Osteocyte (in vitro differentiated cells): ENCODE results near the gene INPP4B. TPM values are rescaled to one million over a fixed set of nuclear protein-coding genes. Genes with fewer than 3 reads are reported as not detected.
"Not testable (repeated sequence)": the region's sequence is repeated elsewhere in the genome, so short reads cannot be mapped to it uniquely, and the experiment has no call there.

ENCODE experiments used
- DNase-seq: peaks from one replicate; pipeline ENCODE4 v3.0.0; 2021; ENCODE audit warnings: mixed read lengths; ENCODE audit not compliant: unreplicated experiment; ENCODE audit errors: extremely low spot score
- H3K27ac Mint-ChIP-seq: one replicate; pipeline ENCODE4 v1.8.0; 2021; ENCODE audit warnings: mild to moderate bottlenecking, mixed read lengths; ENCODE audit not compliant: unreplicated experiment
- H3K27me3 Mint-ChIP-seq: one replicate; pipeline ENCODE4 v1.8.0; 2021; ENCODE audit warnings: mixed read lengths; ENCODE audit not compliant: unreplicated experiment
- H3K36me3 Mint-ChIP-seq: one replicate; pipeline ENCODE4 v1.8.0; 2021; ENCODE audit warnings: mixed read lengths; ENCODE audit not compliant: unreplicated experiment
- H3K4me1 Mint-ChIP-seq: one replicate; pipeline ENCODE4 v1.8.0; 2021; ENCODE audit warnings: mixed read lengths; ENCODE audit not compliant: unreplicated experiment
- H3K4me3 Mint-ChIP-seq: one replicate; pipeline ENCODE4 v1.8.0; 2021; ENCODE audit warnings: mild to moderate bottlenecking, moderate library complexity, mixed read lengths; ENCODE audit not compliant: unreplicated experiment
- H3K9me3 Mint-ChIP-seq: one replicate; pipeline ENCODE4 v1.8.0; 2021; ENCODE audit warnings: mixed read lengths; ENCODE audit not compliant: unreplicated experiment
- CTCF ChIP-seq: fragments of 200-600 bp; sonication (generic); IDR thresholded peaks from 2 replicates; pipeline ENCODE4 v1.5.0; 2021; ENCODE audit warnings: antibody characterized with exemption, mild to moderate bottlenecking, moderate library complexity
- total RNA-seq: library from RNA; stranded (reverse); gene quantifications from 2 replicates; pipeline ENCODE4 v1.2.1, GENCODE V29; 2021

Gene INPP4B
- total RNA-seq, 1 donor from 2014 or later = 10.9 TPM

GRCh38 chr4:142809559-142809958 lies 36.5 kb downstream of the INPP4B start:
- Mint-ChIP-seq H3K4me3 (no peak overlapping the region), H3K27me3 (peaks cover 15% of the 10 kb centered on the region), H3K4me1 (no peaks in the 10 kb centered on the region), H3K27ac (no peak overlapping the region), H3K9me3 (no peaks in the 10 kb centered on the region), H3K36me3 (no peaks in the 10 kb centered on the region)
- DNase-seq = no peak
- no peak for TF ChIP-seq CTCF

DNA sequence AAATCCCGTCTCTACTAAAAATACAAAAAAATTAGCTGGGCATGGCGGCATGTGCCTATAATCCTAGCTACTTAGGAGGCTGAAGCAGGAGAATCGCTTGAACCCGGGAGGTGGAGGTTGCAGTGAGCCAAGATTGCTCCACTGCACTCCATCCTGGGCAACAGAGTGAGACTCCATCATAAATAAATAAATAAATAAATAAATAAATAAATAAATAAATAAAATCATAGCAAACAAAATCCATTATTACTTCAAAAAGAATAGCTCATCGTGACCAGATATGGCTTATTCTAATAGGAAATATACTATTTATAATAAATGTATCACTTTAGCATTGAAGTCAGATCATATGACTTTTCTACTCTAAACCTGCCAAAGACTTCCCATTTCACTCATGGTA lies 42.2 kb downstream of the INPP4B start:
- peaks cover 17% of the 10 kb centered on the region for H3K27me3 Mint-ChIP-seq
- H3K27ac Mint-ChIP-seq, H3K4me1 Mint-ChIP-seq, DNase-seq, H3K9me3 Mint-ChIP-seq, H3K36me3 Mint-ChIP-seq, H3K4me3 Mint-ChIP-seq: not testable (repeated sequence)

GRCh38 chr4:142801966-142802365 lies 44.1 kb downstream of the INPP4B start:
- no peak overlapping the region for H3K4me3 Mint-ChIP-seq
- no peak for TF ChIP-seq CTCF
- no peaks in the 10 kb centered on the region for H3K9me3 Mint-ChIP-seq
- no peaks in the 10 kb centered on the region for H3K36me3 Mint-ChIP-seq
- H3K27me3 Mint-ChIP-seq = peaks cover 21% of the 10 kb centered on the region
- no peak overlapping the region for H3K27ac Mint-ChIP-seq
- H3K4me1 Mint-ChIP-seq = no peaks in the 10 kb centered on the region
- no peak for DNase-seq

GRCh38 chr4:142781114-142781513 lies 65.0 kb downstream of the INPP4B start:
- TF ChIP-seq CTCF = no peak

DNA sequence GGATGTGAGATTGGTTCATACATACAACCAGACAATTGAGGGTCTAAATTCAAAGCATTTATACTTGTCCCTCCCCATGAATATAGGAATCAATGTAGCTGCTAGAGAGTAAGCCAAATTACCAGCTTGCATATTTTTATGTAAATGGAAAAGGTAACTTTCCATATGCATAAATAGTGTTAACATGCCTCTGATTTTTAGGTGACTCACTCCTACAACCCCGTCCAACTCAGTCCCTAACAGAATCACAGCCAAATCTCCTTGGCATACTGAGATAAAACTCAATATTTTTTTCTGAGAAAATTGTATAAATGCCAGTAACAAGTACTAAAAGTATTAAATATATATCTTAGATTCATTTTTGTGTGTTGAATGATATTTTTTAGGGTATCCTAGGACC lies 67.2 kb downstream of the INPP4B start:
- Mint-ChIP-seq H3K27me3 (peaks cover 3% of the 10 kb centered on the region), H3K4me1 (no peaks in the 10 kb centered on the region), H3K9me3 (peaks cover 6% of the 10 kb centered on the region), H3K36me3 (no peaks in the 10 kb centered on the region), H3K4me3 (no peak overlapping the region), H3K27ac (no peak overlapping the region)
- TF ChIP-seq CTCF = no peak
- no peak for DNase-seq

More at GRCh38 chr4:142781114-142781513, 65.0 kb downstream of the INPP4B start:
- no peaks in the 10 kb centered on the region for H3K36me3 Mint-ChIP-seq
- H3K9me3 Mint-ChIP-seq = peaks cover 6% of the 10 kb centered on the region
- H3K4me1 Mint-ChIP-seq = no peaks in the 10 kb centered on the region
- H3K4me3 Mint-ChIP-seq = no peak overlapping the region
- H3K27me3 Mint-ChIP-seq = peaks cover 2% of the 10 kb centered on the region
- DNase-seq = no peak
- H3K27ac Mint-ChIP-seq = no peak overlapping the region

DNA sequence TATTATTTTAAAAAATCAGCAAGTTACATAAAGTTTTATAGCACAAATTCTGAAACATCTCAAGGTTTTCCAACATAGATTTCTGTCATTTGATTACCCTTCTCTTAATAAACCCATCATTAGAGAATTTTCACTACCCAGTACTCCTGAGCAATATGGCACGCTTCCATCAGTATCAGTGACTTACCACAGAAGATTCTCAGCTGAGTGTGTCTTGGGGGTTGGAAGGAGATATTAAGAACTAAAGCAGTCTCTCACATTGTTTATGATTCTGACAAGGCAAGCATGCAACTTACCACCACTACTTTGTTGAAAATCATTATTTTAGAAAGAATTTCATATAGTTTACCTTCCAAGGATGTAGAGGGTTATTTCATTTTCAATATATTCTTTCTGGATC lies 67.7 kb downstream of the INPP4B start:
- H3K4me1 Mint-ChIP-seq = no peaks in the 10 kb centered on the region
- no peaks in the 10 kb centered on the region for H3K36me3 Mint-ChIP-seq
- no peak overlapping the region for H3K4me3 Mint-ChIP-seq
- no peak for TF ChIP-seq CTCF
- peaks cover 3% of the 10 kb centered on the region for H3K9me3 Mint-ChIP-seq
- no peak for DNase-seq
- no peak overlapping the region for H3K27ac Mint-ChIP-seq
- peaks cover 3% of the 10 kb centered on the region for H3K27me3 Mint-ChIP-seq
